BLaER1 treated with 17β-estradiol and CSF1 and Interleukin-3, amounts not matched to agents 10 nM and 100 nM (cell line): ENCODE data around the gene PSMF1.
"Not testable (repeated sequence)": the region's sequence is repeated elsewhere in the genome, so short reads cannot be mapped to it uniquely, and the experiment has no call there.

ENCODE experiments used
- H3K27ac ChIP-seq, 11 experiments: shearing (Covaris generic); formaldehyde crosslinking; 2 replicates each; pipeline ENCODE4 v1.8.1; 2022
- H3K27me3 ChIP-seq, 11 experiments: shearing (Covaris generic); formaldehyde crosslinking; 2 replicates each; pipeline ENCODE4 v1.8.1; 2022
- H3K36me3 ChIP-seq, 11 experiments: shearing (Covaris generic); formaldehyde crosslinking; 2 replicates each; pipeline ENCODE4 v1.8.1; 2022
- H3K4me1 ChIP-seq, 10 experiments: shearing (Covaris generic); formaldehyde crosslinking; 2 replicates each; pipeline ENCODE4 v1.8.1; 2022
- H3K4me2 ChIP-seq, 11 experiments: shearing (Covaris generic); formaldehyde crosslinking; 2 replicates each; pipeline ENCODE4 v1.8.1; 2022
- H3K4me3 ChIP-seq, 10 experiments: shearing (Covaris generic); formaldehyde crosslinking; 2 replicates each; pipeline ENCODE4 v1.8.1; 2022
- H3K9ac ChIP-seq, 11 experiments: shearing (Covaris generic); formaldehyde crosslinking; 2 replicates each; pipeline ENCODE4 v1.8.1; 2022
- H3K9me3 ChIP-seq, 11 experiments: shearing (Covaris generic); formaldehyde crosslinking; replicated peaks in 1 of 11; 2 replicates each; pipeline ENCODE4 v1.8.1; 2022
- H4K20me1 ChIP-seq, 11 experiments: shearing (Covaris generic); formaldehyde crosslinking; 2 replicates each; pipeline ENCODE4 v1.8.1; 2022
- Cebpa-rat ChIP-seq, 11 experiments: shearing (Covaris generic); IDR thresholded peaks; 2 replicates each; pipeline ENCODE4 v1.8.1; 2022

The PSMF1 gene

DNA sequence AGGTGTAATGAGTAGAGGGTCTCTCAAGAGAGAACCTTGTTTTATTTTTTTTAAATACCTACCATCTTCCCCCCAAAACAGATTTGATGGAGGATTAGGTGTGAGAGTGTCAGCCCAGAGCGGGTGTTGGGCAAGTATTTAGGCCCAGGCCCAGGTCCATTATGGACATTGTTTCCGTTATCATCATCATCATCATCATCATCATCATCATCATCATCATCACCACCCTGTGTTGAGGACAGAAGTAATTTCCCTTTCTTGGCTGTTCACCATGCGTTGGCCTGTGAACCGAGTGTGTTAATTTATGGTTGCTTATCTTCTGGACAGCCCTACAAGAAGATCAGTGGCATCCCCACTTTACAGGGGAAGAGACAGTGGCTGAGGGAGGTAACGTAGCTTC lies 28.6 kb downstream of the PSMF1 start:
- H3K27me3 ChIP-seq = no peaks in the 10 kb centered on the region
- H3K4me3 ChIP-seq = no peak overlapping the region
- no peak overlapping the region for H3K27ac ChIP-seq
- no peak overlapping the region for H3K9ac ChIP-seq
- peaks cover 16 to 85% (median 43%) of the 10 kb centered on the region in 11 experiments; a peak in 15 of 22 replicates for H4K20me1 ChIP-seq
- H3K4me2 ChIP-seq = no peak overlapping the region
- peaks cover 61 to 96% (median 85%) of the 10 kb centered on the region in 11 experiments for H3K36me3 ChIP-seq
- no peak for TF ChIP-seq Cebpa-rat (IDR thresholded peaks at IDR 0.05)
- H3K4me1 ChIP-seq = peaks cover 0 to 12% (median 0%) of the 10 kb centered on the region in 10 experiments; a peak in 4 of 20 replicates
- H3K9me3 ChIP-seq = 0 out of 22 replicates have a peak, but pooled peaks cover 0 to 1% (median 0%) of the 10 kb centered on the region in 11 experiments

DNA sequence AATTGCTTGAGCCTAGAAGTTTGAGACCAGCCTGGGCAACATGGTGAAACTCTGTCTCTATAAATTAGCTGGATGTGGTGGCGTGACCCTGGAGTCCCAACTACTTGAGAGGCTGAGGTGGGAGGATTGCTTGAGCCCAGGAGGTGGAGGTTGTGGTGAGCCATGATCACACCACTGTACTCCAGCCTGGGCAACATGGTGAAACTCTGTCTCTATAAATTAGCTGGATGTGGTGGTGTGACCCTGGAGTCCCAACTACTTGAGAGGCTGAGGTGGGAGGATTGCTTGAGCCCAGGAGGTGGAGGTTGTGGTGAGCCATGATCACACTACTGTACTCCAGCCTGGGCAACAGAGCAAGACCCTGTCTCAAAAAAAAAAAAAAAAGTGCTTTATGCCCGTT lies 31.4 kb downstream of the PSMF1 start:
- not testable (repeated sequence) for H3K9ac ChIP-seq, H3K9me3 ChIP-seq, H3K27me3 ChIP-seq, H3K4me3 ChIP-seq, H3K27ac ChIP-seq
- peaks cover 77 to 100% (median 91%) of the 10 kb centered on the region in 11 experiments for H3K36me3 ChIP-seq
- peaks cover 0 to 15% (median 3%) of the 10 kb centered on the region in 10 experiments; a peak in 7 of 20 replicates for H3K4me1 ChIP-seq
- peaks cover 22 to 93% (median 35%) of the 10 kb centered on the region in 11 experiments; a peak in 15 of 22 replicates for H4K20me1 ChIP-seq
- peak overlapping the region in 1 of 11 experiments; percentile 5; a peak in 1 of 22 replicates for H3K4me2 ChIP-seq

GRCh38 chr20:1150218-1150617 lies 31.8 kb downstream of the PSMF1 start:
- peaks cover 0 to 15% (median 3%) of the 10 kb centered on the region in 10 experiments; a peak in 7 of 20 replicates for H3K4me1 ChIP-seq
- TF ChIP-seq Cebpa-rat (IDR thresholded peaks at IDR 0.05) = no peak
- peaks cover 3 to 10% (median 6%) of the 10 kb centered on the region in 11 experiments; a peak in 16 of 22 replicates for H3K9me3 ChIP-seq
- H3K9ac ChIP-seq = no peak overlapping the region
- peaks cover 77 to 100% (median 91%) of the 10 kb centered on the region in 11 experiments for H3K36me3 ChIP-seq
- H4K20me1 ChIP-seq = peaks cover 19 to 89% (median 31%) of the 10 kb centered on the region in 11 experiments; a peak in 15 of 22 replicates
- no peak overlapping the region for H3K4me3 ChIP-seq
- H3K4me2 ChIP-seq = peak overlapping the region in 1 of 11 experiments; percentile 5; a peak in 1 of 22 replicates
- H3K27ac ChIP-seq = no peak overlapping the region
- no peaks in the 10 kb centered on the region for H3K27me3 ChIP-seq

DNA sequence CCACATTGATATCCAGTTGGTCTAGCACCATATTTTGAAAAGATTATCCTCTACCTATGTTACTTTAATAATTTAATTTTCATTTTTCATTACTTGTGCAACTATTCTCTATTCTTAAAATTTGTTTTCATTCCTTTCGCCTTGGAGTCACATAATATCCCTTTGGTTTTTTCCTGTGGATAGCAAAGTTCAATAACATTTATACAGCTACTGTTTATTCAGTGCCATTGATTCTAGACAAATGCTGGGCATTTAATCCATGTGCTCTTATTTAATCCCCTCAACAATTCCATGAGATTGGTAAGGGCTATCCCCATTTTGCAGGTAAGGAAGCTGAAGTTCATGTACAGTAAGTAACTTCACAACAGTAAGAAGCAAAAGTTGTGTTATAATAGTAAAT lies 32.6 kb downstream of the PSMF1 start:
- Histone ChIP-seq H4K20me1 (peaks cover 15 to 82% (median 23%) of the 10 kb centered on the region in 11 experiments; a peak in 14 of 22 replicates), H3K27ac (no peak overlapping the region), H3K27me3 (no peaks in the 10 kb centered on the region)

DNA sequence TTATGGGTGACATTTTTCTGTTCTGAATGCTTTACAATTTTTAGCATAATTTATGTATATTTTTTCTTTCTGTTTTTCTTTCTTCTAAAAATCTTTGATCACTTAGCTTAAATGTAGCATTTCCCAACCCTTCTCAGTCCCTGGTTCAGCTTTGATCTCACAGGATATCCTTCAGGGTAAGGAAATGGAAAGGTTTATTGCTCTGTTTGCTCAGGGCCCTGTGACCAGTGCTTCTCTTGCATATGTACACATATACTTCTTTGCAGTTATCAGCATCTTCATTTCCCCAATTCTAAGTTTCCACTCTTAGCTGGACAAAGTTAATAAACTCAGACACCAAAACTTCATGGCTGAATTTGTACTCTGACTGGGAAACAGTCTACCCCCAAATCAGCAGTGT lies 35.8 kb downstream of the PSMF1 start:
- Histone ChIP-seq H3K9ac (no peak overlapping the region), H3K27me3 (no peaks in the 10 kb centered on the region), H3K27ac (no peak overlapping the region), H3K9me3 (peaks cover 14 to 22% (median 18%) of the 10 kb centered on the region in 11 experiments; a peak in 21 of 22 replicates), H3K4me1 (peaks cover 0 to 15% (median 3%) of the 10 kb centered on the region in 10 experiments; a peak in 7 of 20 replicates), H3K4me3 (no peak overlapping the region), H4K20me1 (peaks cover 0 to 55% (median 8%) of the 10 kb centered on the region in 11 experiments; a peak in 10 of 22 replicates), H3K4me2 (no peak overlapping the region), H3K36me3 (peaks cover 71 to 100% (median 91%) of the 10 kb centered on the region in 11 experiments)
- no peak for TF ChIP-seq Cebpa-rat (IDR thresholded peaks at IDR 0.05)

More for the DNA sequence above, 32.6 kb downstream of the PSMF1 start:
- TF ChIP-seq Cebpa-rat (IDR thresholded peaks at IDR 0.05) = no peak
- H3K9me3 ChIP-seq = peaks cover 10 to 18% (median 13%) of the 10 kb centered on the region in 11 experiments; a peak in 19 of 22 replicates
- no peak overlapping the region for H3K4me3 ChIP-seq
- H3K4me1 ChIP-seq = peaks cover 0 to 15% (median 3%) of the 10 kb centered on the region in 10 experiments; a peak in 7 of 20 replicates
- peaks cover 77 to 100% (median 91%) of the 10 kb centered on the region in 11 experiments for H3K36me3 ChIP-seq
- no peak overlapping the region for H3K9ac ChIP-seq
- no peak overlapping the region for H3K4me2 ChIP-seq

- no peak overlapping the region for H3K4me2 ChIP-seq
Observed at GRCh38 chr20:1154691-1155090, 36.3 kb downstream of the PSMF1 start.

GRCh38 chr20:1155342-1155741 lies 36.9 kb downstream of the PSMF1 start:
- Histone ChIP-seq H3K27ac (no peak overlapping the region), H3K4me1 (peaks cover 0 to 15% (median 1%) of the 10 kb centered on the region in 10 experiments; a peak in 7 of 20 replicates), H3K27me3 (no peaks in the 10 kb centered on the region), H3K9ac (no peak overlapping the region), H3K9me3 (peaks cover 14 to 22% (median 18%) of the 10 kb centered on the region in 11 experiments; a peak in 21 of 22 replicates), H3K4me2 (no peak overlapping the region), H3K36me3 (peaks cover 74 to 100% (median 92%) of the 10 kb centered on the region in 11 experiments), H4K20me1 (peaks cover 0 to 48% (median 11%) of the 10 kb centered on the region in 11 experiments; a peak in 11 of 22 replicates), H3K4me3 (no peak overlapping the region)
- no peak for TF ChIP-seq Cebpa-rat (IDR thresholded peaks at IDR 0.05)

More at GRCh38 chr20:1154691-1155090, 36.3 kb downstream of the PSMF1 start:
- Histone ChIP-seq H3K27ac (no peak overlapping the region), H3K4me1 (peaks cover 0 to 15% (median 3%) of the 10 kb centered on the region in 10 experiments; a peak in 7 of 20 replicates), H3K4me3 (no peak overlapping the region), H3K36me3 (peaks cover 71 to 100% (median 92%) of the 10 kb centered on the region in 11 experiments), H4K20me1 (peaks cover 0 to 54% (median 11%) of the 10 kb centered on the region in 11 experiments; a peak in 11 of 22 replicates), H3K9me3 (peaks cover 14 to 22% (median 18%) of the 10 kb centered on the region in 11 experiments; a peak in 21 of 22 replicates), H3K27me3 (no peaks in the 10 kb centered on the region), H3K9ac (no peak overlapping the region)
- no peak for TF ChIP-seq Cebpa-rat (IDR thresholded peaks at IDR 0.05)

DNA sequence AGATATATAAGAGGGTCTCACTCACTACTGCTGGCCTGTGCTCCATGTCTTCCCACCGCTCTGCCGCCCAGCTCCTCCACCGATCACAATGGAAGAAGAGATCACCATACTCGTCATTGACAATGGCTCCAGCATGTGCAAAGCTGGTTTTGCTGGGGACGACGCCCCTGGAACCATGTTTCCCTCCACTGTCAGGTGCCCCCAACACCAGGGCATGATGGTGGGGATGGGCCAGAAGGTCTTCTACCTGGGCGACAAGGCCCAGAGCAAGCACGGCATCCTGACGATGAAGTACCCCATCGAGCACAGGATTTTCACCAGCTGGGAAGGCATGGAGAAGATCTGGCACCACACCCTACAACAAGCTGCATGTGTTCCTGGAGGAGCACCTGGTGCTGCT lies 42.1 kb downstream of the PSMF1 start:
- Histone ChIP-seq H3K27me3 (no peaks in the 10 kb centered on the region), H3K27ac (no peak overlapping the region), H3K9ac (no peak overlapping the region), H3K36me3 (peaks cover 71 to 100% (median 85%) of the 10 kb centered on the region in 11 experiments), H3K4me2 (no peak overlapping the region), H4K20me1 (peaks cover 0 to 60% (median 29%) of the 10 kb centered on the region in 11 experiments; a peak in 18 of 22 replicates), H3K4me3 (no peak overlapping the region), H3K9me3 (peaks cover 8 to 11% (median 9%) of the 10 kb centered on the region in 11 experiments; a peak in 19 of 22 replicates), H3K4me1 (peaks cover 0 to 31% (median 23%) of the 10 kb centered on the region in 10 experiments; a peak in 14 of 20 replicates)
- TF ChIP-seq Cebpa-rat (IDR thresholded peaks at IDR 0.05) = no peak

- 0 out of 22 replicates have a peak overlapping the region, but pooled peaks of 2 of the 11 experiments have one; percentile 23 to 68 for H3K4me2 ChIP-seq
- H4K20me1 ChIP-seq = peaks cover 0 to 60% (median 29%) of the 10 kb centered on the region in 11 experiments; a peak in 18 of 22 replicates
- no peak overlapping the region for H3K27ac ChIP-seq
- H3K4me3 ChIP-seq = no peak overlapping the region
- H3K4me1 ChIP-seq = peaks cover 0 to 36% (median 25%) of the 10 kb centered on the region in 10 experiments; a peak in 14 of 20 replicates
- peaks cover 3 to 6% (median 4%) of the 10 kb centered on the region in 11 experiments; a peak in 11 of 22 replicates for H3K9me3 ChIP-seq
- peaks cover 71 to 100% (median 85%) of the 10 kb centered on the region in 11 experiments for H3K36me3 ChIP-seq
- no peak for TF ChIP-seq Cebpa-rat (IDR thresholded peaks at IDR 0.05)
- H3K27me3 ChIP-seq = no peaks in the 10 kb centered on the region
- no peak overlapping the region for H3K9ac ChIP-seq
Observed at GRCh38 chr20:1160991-1161390, 42.6 kb downstream of the PSMF1 start.
